HL-60 (cell line): Measurements from ENCODE around the gene ERH.

Experiments used
- POLR2AphosphoS5 ChIP-seq: IDR thresholded peaks from 2 replicates; pipeline ENCODE4 v1.6.1; 2012; ENCODE audit warnings: low read depth
- TF ChIP-seq, protein P1 (sequence below): IDR thresholded peaks from one replicate; pipeline ENCODE4 v1.5.1; 2011; ENCODE audit warnings: low read length, control low read depth, inconsistent platforms; ENCODE audit not compliant: insufficient read depth
- TF ChIP-seq, protein P2 (sequence below): IDR thresholded peaks from 2 replicates; pipeline ENCODE4 v1.6.1; 2012; ENCODE audit warnings: low read depth; ENCODE audit not compliant: insufficient replicate concordance

DNA sequence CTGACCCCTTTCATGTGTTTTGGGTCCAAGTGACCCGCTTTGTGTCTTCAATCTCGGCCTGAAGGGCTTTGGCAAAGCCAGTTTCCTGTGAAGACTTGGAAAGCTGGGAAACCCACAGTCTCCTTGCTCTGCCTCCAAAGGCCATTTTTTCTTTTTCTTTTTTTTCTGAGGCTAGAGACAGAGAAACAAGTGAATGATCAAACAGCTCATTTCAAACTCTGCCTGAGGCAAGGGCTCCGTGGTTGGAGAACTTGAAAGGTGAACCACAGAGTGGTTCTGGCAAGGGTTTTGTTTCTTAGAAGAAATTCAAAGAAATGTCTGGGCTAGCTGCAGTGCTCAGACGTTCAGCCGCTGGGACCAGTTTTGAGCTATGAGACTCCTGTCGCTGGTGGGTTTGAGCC lies 62.7 kb downstream of the ERH start:
- TF ChIP-seq, protein P1, sequence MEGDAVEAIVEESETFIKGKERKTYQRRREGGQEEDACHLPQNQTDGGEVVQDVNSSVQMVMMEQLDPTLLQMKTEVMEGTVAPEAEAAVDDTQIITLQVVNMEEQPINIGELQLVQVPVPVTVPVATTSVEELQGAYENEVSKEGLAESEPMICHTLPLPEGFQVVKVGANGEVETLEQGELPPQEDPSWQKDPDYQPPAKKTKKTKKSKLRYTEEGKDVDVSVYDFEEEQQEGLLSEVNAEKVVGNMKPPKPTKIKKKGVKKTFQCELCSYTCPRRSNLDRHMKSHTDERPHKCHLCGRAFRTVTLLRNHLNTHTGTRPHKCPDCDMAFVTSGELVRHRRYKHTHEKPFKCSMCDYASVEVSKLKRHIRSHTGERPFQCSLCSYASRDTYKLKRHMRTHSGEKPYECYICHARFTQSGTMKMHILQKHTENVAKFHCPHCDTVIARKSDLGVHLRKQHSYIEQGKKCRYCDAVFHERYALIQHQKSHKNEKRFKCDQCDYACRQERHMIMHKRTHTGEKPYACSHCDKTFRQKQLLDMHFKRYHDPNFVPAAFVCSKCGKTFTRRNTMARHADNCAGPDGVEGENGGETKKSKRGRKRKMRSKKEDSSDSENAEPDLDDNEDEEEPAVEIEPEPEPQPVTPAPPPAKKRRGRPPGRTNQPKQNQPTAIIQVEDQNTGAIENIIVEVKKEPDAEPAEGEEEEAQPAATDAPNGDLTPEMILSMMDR, result no peak
- no peak for TF ChIP-seq POLR2AphosphoS5
- TF ChIP-seq, protein P2, sequence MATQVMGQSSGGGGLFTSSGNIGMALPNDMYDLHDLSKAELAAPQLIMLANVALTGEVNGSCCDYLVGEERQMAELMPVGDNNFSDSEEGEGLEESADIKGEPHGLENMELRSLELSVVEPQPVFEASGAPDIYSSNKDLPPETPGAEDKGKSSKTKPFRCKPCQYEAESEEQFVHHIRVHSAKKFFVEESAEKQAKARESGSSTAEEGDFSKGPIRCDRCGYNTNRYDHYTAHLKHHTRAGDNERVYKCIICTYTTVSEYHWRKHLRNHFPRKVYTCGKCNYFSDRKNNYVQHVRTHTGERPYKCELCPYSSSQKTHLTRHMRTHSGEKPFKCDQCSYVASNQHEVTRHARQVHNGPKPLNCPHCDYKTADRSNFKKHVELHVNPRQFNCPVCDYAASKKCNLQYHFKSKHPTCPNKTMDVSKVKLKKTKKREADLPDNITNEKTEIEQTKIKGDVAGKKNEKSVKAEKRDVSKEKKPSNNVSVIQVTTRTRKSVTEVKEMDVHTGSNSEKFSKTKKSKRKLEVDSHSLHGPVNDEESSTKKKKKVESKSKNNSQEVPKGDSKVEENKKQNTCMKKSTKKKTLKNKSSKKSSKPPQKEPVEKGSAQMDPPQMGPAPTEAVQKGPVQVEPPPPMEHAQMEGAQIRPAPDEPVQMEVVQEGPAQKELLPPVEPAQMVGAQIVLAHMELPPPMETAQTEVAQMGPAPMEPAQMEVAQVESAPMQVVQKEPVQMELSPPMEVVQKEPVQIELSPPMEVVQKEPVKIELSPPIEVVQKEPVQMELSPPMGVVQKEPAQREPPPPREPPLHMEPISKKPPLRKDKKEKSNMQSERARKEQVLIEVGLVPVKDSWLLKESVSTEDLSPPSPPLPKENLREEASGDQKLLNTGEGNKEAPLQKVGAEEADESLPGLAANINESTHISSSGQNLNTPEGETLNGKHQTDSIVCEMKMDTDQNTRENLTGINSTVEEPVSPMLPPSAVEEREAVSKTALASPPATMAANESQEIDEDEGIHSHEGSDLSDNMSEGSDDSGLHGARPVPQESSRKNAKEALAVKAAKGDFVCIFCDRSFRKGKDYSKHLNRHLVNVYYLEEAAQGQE, result no peak
